HG03097 (cell line): ENCODE measurements around the gene FBXO28.
"Not testable (repeated sequence)": the region's sequence is repeated elsewhere in the genome, so short reads cannot be mapped to it uniquely, and the experiment has no call there.

ENCODE experiments used
- ATAC-seq: cut with Tn5 transposase; IDR thresholded peaks from one replicate; pipeline ENCODE4 v1.9.1; 2021; ENCODE audit not compliant: unreplicated experiment, low FRiP score

The FBXO28 gene, protein sequence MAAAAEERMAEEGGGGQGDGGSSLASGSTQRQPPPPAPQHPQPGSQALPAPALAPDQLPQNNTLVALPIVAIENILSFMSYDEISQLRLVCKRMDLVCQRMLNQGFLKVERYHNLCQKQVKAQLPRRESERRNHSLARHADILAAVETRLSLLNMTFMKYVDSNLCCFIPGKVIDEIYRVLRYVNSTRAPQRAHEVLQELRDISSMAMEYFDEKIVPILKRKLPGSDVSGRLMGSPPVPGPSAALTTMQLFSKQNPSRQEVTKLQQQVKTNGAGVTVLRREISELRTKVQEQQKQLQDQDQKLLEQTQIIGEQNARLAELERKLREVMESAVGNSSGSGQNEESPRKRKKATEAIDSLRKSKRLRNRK

DNA sequence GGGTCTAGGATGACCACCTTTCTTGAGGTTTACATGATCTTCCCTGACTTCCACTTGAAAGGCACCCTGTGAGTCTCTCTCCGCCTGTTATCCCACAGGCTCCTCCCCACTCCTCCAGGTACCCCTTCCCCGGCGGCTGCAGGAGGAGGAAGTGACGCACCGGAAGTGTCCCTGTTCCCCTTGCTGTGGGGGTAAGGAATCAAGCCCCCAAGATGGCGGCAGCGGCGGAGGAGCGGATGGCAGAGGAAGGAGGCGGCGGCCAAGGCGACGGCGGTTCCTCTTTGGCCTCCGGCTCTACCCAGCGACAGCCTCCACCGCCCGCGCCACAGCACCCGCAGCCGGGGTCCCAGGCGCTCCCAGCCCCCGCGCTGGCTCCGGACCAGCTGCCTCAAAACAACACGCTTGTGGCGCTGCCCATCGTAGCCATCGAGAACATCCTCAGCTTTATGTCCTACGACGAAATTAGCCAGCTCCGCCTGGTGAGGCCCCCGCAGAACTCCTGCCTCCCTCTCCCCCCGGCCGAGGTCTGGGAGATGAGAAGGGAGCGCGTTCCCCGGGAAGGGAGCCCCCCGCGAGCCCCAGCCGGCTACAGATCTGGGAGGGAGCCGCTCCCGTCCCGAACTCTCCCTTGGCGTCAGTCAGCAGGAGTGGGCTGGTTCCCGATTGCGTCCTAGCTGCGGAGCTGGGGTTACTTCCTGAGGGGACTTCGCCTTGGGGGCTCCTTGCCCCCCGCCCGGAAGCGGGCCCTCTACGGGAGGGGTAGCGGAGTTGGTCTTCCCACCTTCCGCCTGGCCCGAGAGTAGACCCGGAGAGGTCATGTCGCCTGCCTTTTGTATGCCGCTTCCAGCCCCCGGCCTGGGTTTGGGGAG, at the start of gene FBXO28:
TSS of gene FBXO28 (plus strand) at position 194 of the 869 bp plus-strand sequence. CDS start at position 213, 19 bp downstream.
- peak; percentile 96 for ATAC-seq

DNA sequence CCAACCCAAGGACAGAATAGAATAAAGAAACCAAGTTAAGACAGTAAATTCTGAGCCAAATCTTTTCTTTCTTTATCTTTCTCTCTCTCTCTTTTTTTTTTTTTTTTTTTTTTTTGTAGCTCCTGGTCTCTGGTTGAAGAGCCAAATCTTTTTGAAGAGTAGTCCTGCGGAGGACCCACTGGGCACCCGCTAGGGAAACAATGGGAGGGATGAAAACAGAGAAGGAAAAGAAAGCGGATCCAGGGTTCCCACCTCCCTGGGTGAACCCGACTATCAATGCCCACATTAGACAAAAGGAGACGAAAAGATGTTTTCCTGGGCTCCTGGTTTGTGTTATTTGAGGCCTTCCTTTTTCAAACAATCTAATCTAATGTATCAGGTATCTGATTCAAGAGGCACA, 49.8 kb upstream of the FBXO28 start:
- no peak for ATAC-seq

DNA sequence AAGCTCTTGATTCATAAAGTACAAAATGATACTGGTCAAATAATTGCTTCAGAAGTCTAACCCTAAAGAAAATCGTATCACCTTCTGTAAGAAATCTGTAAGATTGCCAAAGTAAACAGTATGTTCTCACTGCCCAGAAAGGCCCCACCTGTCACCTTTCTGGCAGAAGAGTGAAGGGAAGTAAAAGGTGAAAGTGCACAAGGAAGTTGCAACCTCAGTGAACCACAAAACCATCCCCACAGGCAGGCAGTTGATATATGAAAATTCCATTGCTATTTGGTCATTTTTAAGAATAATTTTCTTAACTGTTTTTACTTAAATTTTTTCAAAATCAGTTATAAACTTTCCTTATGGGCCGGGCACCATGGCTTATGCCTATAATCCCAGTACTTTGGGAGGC, 48.5 kb upstream of the FBXO28 start:
- no peak for ATAC-seq

DNA sequence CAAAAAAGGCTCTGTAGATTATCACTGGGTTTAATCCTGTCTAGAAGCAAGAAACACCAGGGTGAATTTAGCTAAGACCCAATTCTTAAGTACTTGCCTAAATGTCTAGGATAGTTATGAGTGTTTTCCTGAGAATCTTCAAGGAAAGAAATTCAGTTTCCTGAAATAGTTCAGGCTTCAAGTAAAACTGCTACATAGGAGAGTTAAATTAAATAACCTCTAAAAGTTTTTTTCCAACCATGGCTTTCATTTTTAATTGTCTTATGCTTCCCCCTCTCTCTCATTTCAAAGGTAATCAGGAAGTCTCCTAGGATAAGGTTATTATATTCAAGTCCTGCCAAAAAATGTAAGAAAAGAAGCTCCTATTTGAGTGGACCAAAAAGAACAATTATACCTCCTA, 46.7 kb upstream of the FBXO28 start:
- ATAC-seq = no peak

DNA sequence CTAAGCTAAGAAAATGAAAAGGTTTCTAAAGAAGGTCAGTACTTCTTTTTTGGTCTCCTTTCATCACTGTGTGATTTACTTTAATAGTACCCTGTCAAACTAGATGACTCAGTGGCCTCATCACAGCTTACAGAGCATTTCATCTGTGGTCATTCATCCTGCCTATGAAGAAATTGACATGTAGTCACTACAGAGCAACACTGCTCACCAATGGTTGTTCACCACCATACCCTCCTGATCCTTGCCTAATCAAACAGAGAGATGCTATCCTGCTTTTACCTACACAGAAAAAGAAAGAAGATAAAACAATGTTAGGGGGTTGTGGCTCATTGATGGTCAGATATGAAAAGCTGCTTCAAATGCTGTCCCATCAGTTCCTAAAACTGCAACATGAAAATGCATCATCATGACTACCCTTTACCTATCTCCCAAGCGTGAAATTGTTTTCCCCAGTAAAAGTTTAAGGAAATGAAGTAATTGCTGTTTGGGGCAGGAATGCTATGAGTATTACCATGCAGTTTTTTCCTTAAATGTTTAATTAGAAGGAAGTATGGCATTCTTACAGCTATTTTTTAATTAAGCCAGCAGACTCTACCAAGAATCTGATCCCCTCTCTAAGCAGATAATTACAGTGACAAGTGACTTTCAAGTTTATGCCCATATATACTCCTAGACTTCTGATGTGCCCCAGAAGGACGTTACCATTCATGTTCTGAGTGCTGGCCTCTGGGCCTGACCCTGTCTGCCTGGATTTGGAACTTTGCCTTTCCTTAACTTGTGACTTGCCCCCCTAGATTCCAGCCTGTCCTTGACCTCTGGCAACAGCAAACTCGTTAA, 46.1 kb upstream of the FBXO28 start:
- ATAC-seq = no peak

DNA sequence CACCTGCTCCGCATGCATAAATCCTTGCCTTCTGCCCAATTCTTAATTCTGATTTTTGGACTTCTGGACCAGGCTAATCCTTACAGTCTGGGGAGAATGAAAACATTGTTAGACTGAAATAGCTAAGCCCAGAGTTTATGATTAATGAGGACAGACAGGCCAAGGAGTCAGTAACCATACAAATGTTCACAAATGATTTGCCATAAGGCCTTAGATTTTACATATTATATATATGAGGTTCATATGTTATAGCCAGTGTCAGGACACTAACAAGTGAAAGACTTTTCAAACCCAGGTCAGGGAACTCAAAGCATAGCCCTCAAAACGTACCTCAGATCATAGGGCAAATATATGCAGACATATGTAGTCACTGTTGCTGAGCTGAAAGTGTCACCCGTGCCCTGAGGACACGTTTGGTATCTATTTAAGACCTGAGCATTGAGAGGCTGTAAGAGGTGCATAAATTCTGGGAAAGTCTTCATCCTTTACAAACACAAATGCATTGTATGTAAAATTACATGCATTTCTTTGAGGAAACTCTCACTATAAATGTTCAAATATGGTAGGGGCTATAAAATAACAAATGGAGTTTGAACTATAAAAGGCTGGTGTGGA, 45.3 kb upstream of the FBXO28 start:
- no peak for ATAC-seq

DNA sequence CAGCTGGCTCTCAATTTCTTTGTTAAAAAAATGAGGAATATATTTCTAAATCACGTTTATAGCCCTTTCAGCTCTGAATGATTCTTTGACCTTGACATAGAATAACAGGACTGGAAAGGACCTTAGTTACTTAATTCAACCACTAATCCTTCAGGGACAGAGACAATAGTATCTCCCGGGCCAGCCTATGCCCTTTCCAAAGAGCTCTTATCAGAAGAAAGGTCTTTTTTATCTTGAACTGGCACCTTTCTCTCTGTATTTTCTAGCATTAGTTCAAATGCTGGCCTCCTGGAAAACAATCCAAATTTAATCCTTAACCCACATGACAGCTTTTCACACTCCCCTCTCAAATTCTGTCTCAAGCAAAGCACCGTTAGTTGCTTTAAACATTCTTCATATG, 44.8 kb upstream of the FBXO28 start:
- no peak for ATAC-seq

DNA sequence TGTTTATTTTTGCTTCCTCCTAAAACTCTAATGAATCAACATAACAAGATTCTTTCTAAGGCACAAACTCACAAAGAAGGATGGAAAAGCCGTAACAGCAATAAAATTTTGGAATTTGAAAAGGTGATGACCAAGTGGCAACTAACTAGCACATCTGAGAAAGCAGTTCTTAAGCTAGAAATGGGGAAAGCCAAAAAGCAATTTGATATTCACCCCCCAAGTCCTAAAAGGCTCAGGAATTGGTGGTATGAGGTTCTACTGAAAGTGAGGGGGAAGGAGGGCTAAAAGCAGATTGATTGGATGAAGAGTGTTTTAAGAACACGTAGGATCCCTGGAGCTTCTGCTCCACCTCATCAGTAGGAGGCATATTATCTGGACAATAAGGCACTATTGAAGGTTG, 43.4 kb upstream of the FBXO28 start:
- no peak for ATAC-seq

DNA sequence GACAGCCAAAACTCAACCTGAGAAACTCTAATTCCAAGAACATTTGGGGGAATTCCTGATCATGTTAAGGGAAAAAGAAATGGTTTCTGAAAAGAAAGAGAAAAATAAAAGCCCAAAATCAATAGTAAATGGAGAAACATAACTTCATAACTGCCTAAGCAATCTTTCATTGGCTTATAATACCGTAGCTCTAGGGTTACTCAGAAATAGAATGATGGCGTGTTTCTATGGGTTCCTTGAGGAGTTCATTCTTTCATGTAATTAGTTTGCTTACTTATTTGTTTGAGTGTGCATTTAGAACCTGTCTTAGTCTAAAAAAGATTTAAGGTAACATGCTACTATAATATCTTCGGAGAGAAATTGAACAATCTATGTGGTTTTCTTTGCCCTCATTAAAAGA, 37.5 kb upstream of the FBXO28 start:
- ATAC-seq = no peak

DNA sequence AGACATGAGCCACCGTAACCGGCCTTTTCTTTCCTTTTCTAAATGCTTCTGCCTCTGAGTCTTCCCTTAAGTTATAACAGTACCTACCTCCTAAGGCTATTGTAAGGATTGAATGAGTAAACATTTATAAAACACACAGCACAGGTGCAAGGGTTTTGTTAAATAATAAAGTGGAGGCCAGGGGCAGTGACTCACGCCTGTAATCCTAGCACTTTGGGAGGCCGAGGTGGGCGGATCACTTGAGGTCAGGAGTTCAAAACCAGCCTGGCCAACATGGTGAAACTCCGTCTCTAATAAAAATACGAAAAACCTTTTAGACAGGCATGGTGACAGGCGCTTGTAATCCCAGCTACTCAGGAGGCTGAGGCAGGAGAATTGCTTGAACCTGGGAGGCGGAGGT, 34.3 kb upstream of the FBXO28 start:
- ATAC-seq = not testable (repeated sequence)

DNA sequence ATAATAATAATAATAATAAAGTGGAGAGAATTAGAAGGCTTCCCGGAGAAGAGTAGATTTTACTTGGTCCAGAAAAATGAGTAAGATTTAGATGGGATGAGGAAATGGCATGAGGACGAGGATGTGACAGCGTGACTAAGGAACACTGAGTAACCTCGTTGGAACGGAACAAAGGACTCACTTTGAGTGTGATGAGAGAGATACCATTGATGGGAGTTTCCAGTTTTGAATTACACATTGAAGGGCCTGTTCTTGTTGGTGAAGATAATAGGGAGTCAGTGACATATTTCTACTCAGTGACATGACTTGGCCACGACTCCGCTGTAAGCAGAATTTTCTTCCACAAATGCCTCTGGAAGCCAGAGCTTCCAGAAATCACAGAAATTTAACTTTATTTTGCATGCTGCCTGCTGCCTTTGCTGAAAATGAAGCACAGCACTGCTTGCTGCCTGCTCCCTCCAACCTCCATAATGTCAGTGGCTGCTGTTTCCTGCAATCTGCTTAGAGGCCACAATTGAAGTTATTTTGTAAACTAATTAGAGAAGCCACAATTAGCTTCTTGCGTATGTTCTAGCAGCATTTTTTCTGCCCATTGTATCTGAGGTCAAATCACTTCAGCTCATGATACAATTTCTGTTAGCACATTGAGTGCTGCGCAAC, 33.7 kb upstream of the FBXO28 start:
- no peak for ATAC-seq

DNA sequence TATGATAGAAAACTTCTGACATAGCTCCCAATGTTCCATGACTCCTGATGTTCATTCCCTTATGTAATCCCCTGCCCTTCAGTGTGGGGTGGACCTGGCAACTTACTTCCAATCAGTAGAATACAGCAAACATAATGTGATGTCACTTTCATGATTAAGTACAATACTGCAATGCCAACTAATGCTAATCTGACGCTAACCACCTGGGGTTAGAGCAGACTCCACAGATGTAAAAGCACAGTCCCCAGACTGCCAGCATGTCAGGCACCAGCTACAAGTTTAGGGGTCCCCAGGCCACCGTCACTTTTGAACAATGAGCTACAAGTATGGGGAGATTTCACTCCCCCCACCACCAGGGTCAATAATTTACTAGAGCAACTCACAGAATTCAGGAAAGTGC, 32.3 kb upstream of the FBXO28 start:
- ATAC-seq = no peak

DNA sequence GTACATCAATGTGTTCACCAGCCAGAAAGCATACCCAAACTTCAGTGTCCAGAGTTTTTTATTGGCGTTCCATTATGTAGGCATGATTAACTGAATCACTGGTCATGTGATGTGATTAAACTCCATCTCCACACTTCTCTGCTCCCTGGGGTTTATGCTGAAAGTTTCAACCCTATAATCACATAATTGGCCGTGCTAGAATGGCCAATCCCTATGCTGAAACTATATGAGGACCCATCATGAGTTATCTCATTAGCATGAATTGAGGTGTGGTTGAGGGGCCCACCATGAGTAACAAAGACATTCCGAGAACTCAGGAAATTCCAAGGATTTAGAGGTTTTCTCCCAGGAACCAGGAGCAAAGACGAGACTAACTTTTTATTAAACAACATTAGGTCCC, 31.8 kb upstream of the FBXO28 start:
- ATAC-seq = no peak

DNA sequence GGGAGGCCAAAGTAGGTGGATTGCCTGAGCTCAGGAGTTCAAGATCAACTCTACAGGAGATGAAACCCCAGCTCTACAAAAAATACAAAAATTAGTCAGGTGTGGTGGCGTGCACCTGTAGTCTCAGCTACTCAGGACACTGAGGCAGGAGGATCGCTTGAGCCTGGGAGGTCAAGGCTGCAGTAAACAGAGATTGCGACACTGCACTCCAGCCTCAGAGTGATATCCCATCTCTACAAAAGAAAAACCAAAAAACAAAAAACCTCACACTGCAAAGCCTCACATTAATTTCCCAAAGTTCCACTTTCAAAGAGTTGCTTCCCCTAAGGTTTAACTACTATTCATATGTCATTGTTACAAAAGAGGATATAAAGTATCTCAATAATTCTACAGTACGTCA, 29.0 kb upstream of the FBXO28 start:
- no peak for ATAC-seq

DNA sequence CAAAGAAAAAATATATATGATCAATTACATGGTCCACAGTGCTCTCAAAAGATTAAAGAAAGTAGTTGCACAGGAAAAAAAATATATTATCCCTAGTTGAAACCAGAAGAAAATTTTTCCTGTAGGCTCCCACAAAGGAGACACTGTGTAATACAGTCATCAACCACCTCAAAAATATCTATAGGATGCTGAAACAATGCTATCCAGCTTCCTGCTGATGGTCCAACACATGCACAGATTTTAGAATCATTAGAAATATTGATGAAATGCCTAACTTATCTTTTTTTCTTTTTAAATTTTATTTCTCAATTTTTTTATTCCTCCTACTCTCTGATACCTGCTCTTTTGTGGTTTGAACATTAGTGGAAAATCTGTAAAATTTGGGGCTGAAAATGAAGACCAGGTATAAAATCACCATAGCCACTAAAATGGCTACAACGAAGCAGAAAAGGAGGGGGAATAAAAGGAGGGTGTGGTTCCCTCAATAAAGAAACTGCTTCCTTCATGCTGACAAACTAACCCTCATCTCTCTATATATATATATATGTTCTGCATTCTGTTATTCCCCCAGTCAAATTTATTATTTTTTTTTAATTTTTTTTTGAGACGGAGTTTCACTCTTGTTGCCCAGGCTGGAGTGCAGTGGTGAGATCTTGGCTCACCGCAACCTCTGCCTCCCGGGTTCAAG, 28.3 kb upstream of the FBXO28 start:
- ATAC-seq = no peak

DNA sequence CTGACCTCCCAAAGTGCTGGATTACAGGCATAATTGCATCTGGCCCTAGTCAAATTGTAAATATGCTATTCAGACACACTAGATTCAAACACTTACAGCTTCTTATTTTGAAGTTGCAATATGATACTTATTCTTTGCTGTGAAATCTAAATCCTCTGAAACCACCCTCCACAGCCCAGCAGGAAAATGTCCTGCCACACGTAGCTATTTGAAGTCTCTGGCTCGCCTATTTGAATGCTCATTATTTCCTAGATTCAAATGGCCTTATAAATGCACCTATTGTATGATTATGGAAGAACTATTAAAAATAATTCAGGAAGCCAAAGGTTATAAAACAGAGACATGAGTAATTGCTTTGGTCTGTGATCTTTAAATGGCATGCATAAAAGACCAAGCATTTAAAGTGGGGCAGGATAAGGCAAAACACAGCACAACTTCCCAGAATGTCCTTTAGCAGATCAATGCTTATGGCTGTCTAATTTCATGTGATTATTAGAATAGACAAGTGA, 26.6 kb upstream of the FBXO28 start:
- no peak for ATAC-seq

DNA sequence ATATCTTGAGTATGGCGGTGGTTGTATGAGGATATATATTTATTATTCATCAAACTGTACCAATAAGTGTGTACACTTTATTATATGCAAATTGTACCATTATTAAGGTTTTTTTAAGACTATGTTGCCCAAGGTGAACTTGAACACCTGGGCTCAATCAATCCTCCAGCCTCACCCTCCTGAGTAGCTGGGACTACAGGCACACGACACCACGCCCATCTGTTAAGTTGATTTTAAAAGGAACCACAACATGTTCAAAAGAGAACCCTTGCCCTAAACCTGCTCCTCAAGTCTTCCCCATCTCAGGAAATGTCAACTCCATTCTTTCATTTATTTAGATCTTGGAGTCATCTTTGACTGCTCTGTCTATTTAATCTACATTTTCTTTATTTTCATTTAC, 24.3 kb upstream of the FBXO28 start:
- no peak for ATAC-seq

DNA sequence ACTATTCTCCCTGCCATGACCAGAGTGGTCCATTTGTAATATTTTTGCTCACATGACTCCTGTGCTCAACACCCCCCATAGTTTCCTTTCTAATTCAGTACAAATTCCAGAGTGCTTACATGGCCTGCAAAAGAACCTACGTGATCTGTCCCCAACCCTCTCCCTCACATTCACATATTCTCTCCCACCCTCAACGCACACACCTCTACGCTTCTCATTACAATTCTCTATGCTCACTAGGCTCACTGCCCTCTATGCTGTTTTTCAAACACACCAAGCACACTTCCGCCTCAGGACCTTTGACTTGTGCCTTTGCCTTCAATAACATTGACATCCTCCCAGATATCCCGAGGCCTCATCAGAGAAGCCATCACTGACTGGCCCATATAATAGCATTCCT, 23.8 kb upstream of the FBXO28 start:
- ATAC-seq = no peak

DNA sequence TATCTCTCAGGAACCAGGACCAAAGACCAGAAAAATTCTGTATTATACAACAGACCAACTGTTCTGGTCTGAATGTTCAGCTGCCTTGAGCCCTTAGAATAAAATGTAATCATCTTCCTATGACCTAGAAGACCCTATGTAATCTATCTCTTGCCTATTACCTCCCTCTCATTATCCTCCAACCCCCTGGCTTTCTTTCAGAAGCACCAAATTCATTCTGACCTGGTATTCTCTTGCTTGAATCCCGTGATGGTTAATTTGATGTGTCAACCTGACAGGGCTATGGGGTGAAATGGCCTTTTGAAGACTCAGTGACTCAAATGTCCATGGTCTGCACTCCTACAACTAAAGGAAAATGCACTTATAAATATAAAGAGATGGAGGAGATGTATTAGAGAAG, 21.8 kb upstream of the FBXO28 start:
- ATAC-seq = no peak
